Measurements from ENCODE around the gene NCR3LG1. TPM values are rescaled to one million over a fixed set of nuclear protein-coding genes. Genes with fewer than 3 reads are reported as not detected.

NCR3LG1 gene
- total RNA-seq, 1 donor from 2014 or later, result 1.1 TPM

DNA sequence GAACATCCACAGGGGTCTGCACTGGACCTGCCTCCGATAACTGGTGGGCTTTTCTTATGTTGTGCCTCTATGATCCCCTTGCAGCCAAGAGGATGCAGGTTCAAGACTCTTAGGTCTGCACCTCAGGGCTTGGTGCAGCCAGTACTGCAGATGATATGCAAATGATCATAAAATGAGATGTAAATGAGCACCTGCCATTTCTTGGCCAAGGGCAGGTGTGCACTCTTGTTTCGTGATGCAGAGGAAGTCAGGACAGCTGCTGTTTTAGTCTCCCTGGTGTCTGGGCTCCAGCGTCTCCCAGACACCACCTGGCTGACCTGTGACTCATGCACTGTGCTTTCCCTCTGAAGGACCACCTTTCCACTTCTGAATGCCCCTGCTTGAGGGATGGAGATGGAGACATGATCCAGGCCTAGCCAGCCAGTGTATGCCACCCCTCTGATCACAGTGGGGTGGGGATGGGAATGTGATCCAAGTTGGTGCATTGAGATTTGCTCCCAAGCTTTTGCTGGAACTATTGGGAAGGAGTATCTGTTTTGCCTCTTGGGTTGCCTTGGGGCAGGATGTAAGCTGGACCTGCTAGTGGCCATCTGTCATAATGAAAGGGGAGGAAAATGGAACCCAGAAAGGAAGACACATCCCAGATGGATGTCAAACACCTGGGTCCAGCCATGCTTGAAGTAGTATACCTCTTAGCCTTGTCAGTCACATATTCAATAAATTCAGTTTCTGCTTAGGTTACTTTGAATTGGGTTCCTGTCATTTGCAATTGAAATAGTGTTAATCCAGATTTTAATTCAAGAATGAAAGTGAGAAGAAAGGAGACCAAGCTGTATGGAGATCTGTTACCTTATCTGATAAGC is 40.1 kb downstream of the NCR3LG1 start:
- TF ChIP-seq, protein P1, sequence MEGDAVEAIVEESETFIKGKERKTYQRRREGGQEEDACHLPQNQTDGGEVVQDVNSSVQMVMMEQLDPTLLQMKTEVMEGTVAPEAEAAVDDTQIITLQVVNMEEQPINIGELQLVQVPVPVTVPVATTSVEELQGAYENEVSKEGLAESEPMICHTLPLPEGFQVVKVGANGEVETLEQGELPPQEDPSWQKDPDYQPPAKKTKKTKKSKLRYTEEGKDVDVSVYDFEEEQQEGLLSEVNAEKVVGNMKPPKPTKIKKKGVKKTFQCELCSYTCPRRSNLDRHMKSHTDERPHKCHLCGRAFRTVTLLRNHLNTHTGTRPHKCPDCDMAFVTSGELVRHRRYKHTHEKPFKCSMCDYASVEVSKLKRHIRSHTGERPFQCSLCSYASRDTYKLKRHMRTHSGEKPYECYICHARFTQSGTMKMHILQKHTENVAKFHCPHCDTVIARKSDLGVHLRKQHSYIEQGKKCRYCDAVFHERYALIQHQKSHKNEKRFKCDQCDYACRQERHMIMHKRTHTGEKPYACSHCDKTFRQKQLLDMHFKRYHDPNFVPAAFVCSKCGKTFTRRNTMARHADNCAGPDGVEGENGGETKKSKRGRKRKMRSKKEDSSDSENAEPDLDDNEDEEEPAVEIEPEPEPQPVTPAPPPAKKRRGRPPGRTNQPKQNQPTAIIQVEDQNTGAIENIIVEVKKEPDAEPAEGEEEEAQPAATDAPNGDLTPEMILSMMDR (IDR thresholded peaks at IDR 0.05), result no peak
- no peak overlapping the region for H3K4me3 Mint-ChIP-seq
- H3K36me3 Mint-ChIP-seq (ENCODE audit: low read depth), result no peaks in the 10 kb centered on the region
- no peak for DNase-seq
- intact Hi-C loops (cut with micrococcal nuclease), result no loop called here
- H3K9me3 Mint-ChIP-seq, result no peaks in the 10 kb centered on the region
- H3K27ac Mint-ChIP-seq, result peak overlapping the region; percentile 20
- no peaks in the 10 kb centered on the region for H3K27me3 Mint-ChIP-seq
- CTCF ChIA-PET, result no interaction called here
- H3K4me1 Mint-ChIP-seq, result peaks cover 18% of the 10 kb centered on the region
- POLR2A ChIA-PET, result no interaction called here
- ATAC-seq (ENCODE audit: low read depth), result no peak

DNA sequence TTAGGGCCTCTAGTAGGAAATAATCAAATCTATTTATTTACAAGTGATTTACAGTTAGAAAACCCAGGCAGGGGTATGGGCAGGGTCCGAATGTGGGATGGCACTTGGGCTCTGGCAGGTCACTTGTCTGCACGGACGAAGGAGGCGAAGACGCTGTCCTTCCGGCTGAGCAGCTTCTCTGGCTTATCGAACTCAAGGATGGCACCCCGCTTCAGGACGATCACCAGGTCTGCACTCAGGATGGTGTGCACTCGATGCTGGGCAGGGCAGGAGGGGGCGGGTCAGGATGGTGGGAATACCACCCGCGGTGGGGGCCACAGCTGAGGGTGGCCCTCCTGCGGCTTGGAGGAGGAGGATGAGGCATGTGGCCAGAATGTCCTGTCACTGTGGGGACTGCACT is 41.3 kb downstream of the NCR3LG1 start:
- POLR2A ChIA-PET, result no interaction called here
- DNase-seq (no peak), ATAC-seq (ENCODE audit: low read depth) (no peak)
- H3K4me1 Mint-ChIP-seq, result peaks cover 18% of the 10 kb centered on the region
- CTCF ChIA-PET, result no interaction called here
- no peaks in the 10 kb centered on the region for H3K27me3 Mint-ChIP-seq
- H3K27ac Mint-ChIP-seq, result no peak overlapping the region
- intact Hi-C loops (cut with micrococcal nuclease), result no loop called here
- no peaks in the 10 kb centered on the region for H3K9me3 Mint-ChIP-seq
- no peak overlapping the region for H3K4me3 Mint-ChIP-seq
- TF ChIP-seq, protein P1 (IDR thresholded peaks at IDR 0.05), result no peak
- H3K36me3 Mint-ChIP-seq (ENCODE audit: low read depth), result no peaks in the 10 kb centered on the region

DNA sequence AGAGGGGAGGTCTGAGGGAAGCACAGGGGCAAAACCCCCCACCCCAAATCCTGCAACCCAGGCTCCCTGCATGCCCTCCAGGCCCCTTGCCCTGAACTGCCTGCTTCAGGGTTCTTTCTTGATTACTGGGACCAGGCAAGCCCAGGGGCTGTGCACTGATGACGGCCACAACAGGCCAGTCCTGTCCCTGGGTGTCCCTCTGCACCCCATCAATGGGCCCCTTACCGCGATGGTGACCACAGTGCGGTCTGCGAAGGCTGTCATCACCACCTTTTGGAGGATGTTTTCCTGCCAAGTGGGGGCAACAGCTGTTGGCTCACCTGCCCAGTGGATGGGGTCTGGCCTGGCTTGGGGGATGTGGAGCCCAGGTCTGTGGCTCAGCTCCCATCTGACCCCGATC is 41.9 kb downstream of the NCR3LG1 start:
- no peak for ATAC-seq (ENCODE audit: low read depth)
- POLR2A ChIA-PET, result no interaction called here
- DNase-seq, result no peak
- H3K9me3 Mint-ChIP-seq, result no peaks in the 10 kb centered on the region
- H3K27me3 Mint-ChIP-seq, result no peaks in the 10 kb centered on the region
- H3K4me3 Mint-ChIP-seq, result no peak overlapping the region
- CTCF ChIA-PET, result no interaction called here
- no peak overlapping the region for H3K27ac Mint-ChIP-seq
- no peaks in the 10 kb centered on the region for H3K36me3 Mint-ChIP-seq (ENCODE audit: low read depth)
- intact Hi-C loops (cut with micrococcal nuclease), result no loop called here
- TF ChIP-seq, protein P1 (IDR thresholded peaks at IDR 0.05), result no peak
- peaks cover 18% of the 10 kb centered on the region for H3K4me1 Mint-ChIP-seq

DNA sequence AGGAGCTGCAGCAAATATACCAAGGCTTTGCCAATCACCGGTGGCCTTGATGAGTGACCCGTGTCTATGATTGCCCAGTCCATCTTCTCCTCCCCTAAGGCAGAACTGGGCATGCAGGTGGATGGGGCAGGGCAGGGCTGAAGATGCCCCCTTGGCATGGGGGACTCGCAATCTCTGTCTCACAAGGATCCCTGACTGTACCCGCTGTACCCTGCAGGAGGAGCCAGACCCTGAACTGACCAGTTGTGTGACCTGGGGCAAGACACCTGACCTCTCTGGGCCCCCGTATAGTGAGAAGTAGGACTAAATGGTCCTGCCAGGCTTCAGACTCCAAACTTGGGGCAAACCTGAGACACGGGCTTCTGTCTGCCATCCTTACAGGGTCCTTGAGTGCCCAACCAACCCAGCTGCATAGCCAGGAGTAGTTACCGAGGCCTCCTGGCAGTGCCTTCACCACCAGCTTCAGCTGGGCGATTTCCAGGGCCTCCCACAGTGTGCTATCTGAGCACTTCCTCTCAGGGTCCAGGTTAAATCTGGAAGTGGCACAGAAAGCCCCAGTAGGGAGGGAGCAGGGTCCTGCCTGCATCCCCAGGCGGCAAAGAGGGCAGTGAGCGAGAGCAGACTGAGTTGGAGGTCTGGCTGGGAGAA is 43.3 kb downstream of the NCR3LG1 start:
- ATAC-seq (ENCODE audit: low read depth), result no peak
- no peaks in the 10 kb centered on the region for H3K9me3 Mint-ChIP-seq
- POLR2A ChIA-PET, result no interaction called here
- H3K27me3 Mint-ChIP-seq, result no peaks in the 10 kb centered on the region
- intact Hi-C loops (cut with micrococcal nuclease), result no loop called here
- H3K36me3 Mint-ChIP-seq (ENCODE audit: low read depth), result no peaks in the 10 kb centered on the region
- no peak overlapping the region for H3K27ac Mint-ChIP-seq
- TF ChIP-seq, protein P1 (IDR thresholded peaks at IDR 0.05), result no peak
- no peak overlapping the region for H3K4me3 Mint-ChIP-seq
- CTCF ChIA-PET, result no interaction called here
- no peak for DNase-seq
- peaks cover 15% of the 10 kb centered on the region for H3K4me1 Mint-ChIP-seq

DNA sequence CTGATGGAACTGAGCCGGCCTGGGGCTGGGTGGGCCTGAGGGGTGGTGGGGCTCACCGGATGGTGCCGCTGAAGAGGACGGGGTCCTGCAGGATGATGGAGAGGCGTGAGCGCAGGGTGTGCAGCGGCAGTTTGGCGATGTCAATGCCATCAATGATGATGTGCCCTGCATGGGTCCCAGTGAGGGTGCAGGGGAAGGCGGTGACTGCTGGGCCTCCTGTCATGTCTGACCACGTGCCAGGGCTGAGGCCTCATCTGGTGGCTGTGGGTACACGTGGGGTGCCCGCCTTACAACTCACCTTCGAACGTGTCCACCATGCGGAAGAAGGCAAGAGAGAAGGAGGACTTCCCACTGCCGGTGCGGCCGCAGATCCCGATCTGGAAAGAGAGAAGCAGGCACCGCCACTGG is 44.0 kb downstream of the NCR3LG1 start:
- H3K36me3 Mint-ChIP-seq (ENCODE audit: low read depth), result no peaks in the 10 kb centered on the region
- intact Hi-C loops (cut with micrococcal nuclease), result no loop called here
- H3K9me3 Mint-ChIP-seq, result no peaks in the 10 kb centered on the region
- ChIA-PET CTCF (no interaction called here), POLR2A (no interaction called here)
- peaks cover 19% of the 10 kb centered on the region for H3K4me1 Mint-ChIP-seq
- no peak for DNase-seq
- H3K27me3 Mint-ChIP-seq, result no peaks in the 10 kb centered on the region
- no peak overlapping the region for H3K4me3 Mint-ChIP-seq
- TF ChIP-seq, protein P1 (IDR thresholded peaks at IDR 0.05), result no peak
- no peak for ATAC-seq (ENCODE audit: low read depth)
- no peak overlapping the region for H3K27ac Mint-ChIP-seq

Measured in activated B cell treated with CpG ODN at 0.5 μM for 24 hours (primary cell).